H1 (cell line): ENCODE results near the gene HTRA2. TPM values are rescaled to one million over a fixed set of nuclear protein-coding genes. Genes with fewer than 3 reads are reported as not detected.

Source experiments
- CHD2 ChIP-seq: IDR thresholded peaks from 2 replicates; pipeline ENCODE4 v1.6.1; 2012; ENCODE audit warnings: low read length, improper control_type of control experiment
- EGR1 ChIP-seq: IDR thresholded peaks from 2 replicates; pipeline ENCODE4 v1.6.1; 2011; ENCODE audit warnings: low read depth, low read length, borderline replicate concordance
- EZH2 ChIP-seq: fragments of 200-600 bp; sonication (generic); IDR thresholded peaks from 2 replicates; pipeline ENCODE4 v1.7.1; 2012; ENCODE audit warnings: low read depth, mild to moderate bottlenecking, moderate library complexity, low read length, inconsistent platforms; ENCODE audit not compliant: severe bottlenecking
- GABPA ChIP-seq: IDR thresholded peaks from 2 replicates; pipeline ENCODE4 v1.6.1; 2011; ENCODE audit warnings: mild to moderate bottlenecking, low read length, moderate library complexity, borderline replicate concordance; ENCODE audit not compliant: insufficient read depth
- HDAC2 ChIP-seq, 2 experiments: fragments of 300-600 bp in 1 of 2; sonication (generic) in 1 of 2; IDR thresholded peaks; 2 replicates each; pipeline ENCODE4 v1.6.1; 2011 to 2012; ENCODE audit warnings: low read depth in 2 of 2, low read length in 2 of 2, mild to moderate bottlenecking in 2 of 2, moderate library complexity in 2 of 2, borderline replicate concordance in 1 of 2, inconsistent platforms in 1 of 2
- KDM4A ChIP-seq: IDR thresholded peaks from one replicate; pipeline ENCODE4 v1.7.1; 2012; ENCODE audit warnings: low read depth, mild to moderate bottlenecking, moderate library complexity, low read length, inconsistent platforms; ENCODE audit not compliant: severe bottlenecking
- PHF8 ChIP-seq: fragments of 200-600 bp; sonication (generic); conservative IDR thresholded peaks from 2 replicates; pipeline ENCODE4 v1.7.1; 2012; ENCODE audit warnings: low read depth, mild to moderate bottlenecking, inconsistent platforms, low read length, moderate library complexity
- POU5F1 ChIP-seq: IDR thresholded peaks from 2 replicates; pipeline ENCODE4 v1.6.1; 2011; ENCODE audit warnings: low read depth, mild to moderate bottlenecking, low read length, moderate library complexity
- YY1 ChIP-seq: IDR thresholded peaks from 2 replicates; pipeline ENCODE4 v1.6.1; 2011; ENCODE audit warnings: low read depth, mild to moderate bottlenecking, low read length
- polyA plus RNA-seq, 7 experiments: library from polyadenylated mRNA; depleted of rRNA in 3 of 7; stranded (reverse) in 5 of 7; unstranded in 2 of 7; fragments of >200 nt in 5 of 7; fragments of 200-250 nt in 2 of 7; gene quantifications; 1 replicate in 5 of 7; 2 replicates in 1 of 7; 4 replicates in 1 of 7; pipeline versions ENCODE4 v1.2.1 to v1.2.3, GENCODE V29; 2011 to 2013; ENCODE audit warnings: missing spikeins in 2 of 7, mixed read lengths in 2 of 7
- total RNA-seq: library from RNA; stranded (reverse); fragmentation: NEBNext Ultra II Directional; extraction: Animal tissue kit (Norgen Biotek cat#: 25700); gene quantifications from 2 replicates; pipeline ENCODE4 v1.2.1, GENCODE V29; 2021
- TF ChIP-seq, protein P1 (sequence below): IDR thresholded peaks from 2 replicates; pipeline ENCODE4 v1.6.1; 2012; ENCODE audit warnings: inconsistent platforms
- TF ChIP-seq, protein P2 (sequence below): IDR thresholded peaks from 2 replicates; pipeline ENCODE4 v1.6.1; 2012; ENCODE audit warnings: inconsistent platforms

Gene HTRA2
- total and polyA plus RNA-seq, 2 of the 8 experiments (the other 6 are each of a cell fraction or from before 2014, with no cell fraction given), result 21.6 to 37.6 TPM

DNA sequence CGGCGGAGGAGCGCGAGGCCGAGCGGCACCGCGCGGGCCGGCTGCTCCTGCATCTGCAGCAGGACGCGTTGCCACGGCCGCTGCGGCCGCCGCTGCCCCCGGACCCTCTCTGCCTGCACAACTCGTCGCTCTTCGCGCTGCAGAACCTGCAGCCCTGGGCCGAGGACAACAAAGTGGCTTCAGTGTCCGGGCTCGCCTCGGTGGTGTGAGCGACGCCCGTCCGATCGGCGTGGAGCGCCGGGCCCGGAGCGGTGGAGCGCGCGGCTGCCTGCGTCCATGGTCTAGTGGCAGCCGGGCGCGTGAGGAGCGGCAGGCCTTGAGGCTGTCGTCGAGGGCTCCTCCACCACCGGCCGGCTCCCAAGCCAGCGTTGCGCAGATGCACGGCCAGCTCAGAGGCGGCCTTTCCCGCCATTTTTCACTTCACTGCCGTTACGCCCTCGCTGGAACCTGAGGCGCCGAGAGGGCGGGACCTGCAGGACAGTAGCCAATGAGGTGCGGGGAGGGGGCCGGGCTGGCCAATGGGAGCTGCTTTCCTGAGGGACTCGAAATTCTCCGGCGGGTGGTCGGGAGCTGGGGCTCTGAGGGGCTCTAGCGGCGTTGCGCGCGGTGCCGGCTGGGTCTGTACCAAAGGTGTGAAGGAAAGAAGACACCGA lies 13.6 kb upstream of the HTRA2 start (continued):
- TF ChIP-seq EZH2, result peak; percentile 47
- peak; percentile 26; the same call in 1 of the 2 replicates for TF ChIP-seq EGR1
- TF ChIP-seq CHD2, result peak; percentile 80
- TF ChIP-seq HDAC2 (IDR thresholded peaks at IDR 0.05; ENCODE audit: borderline replicate concordance in 1 of 2, low read depth in 2 of 2, low read length in 2 of 2), result peak in 1 of 2 experiments; percentile 91; a peak in 2 of 4 replicates
- 0 out of 2 replicates have a peak, but pooled peaks have one; percentile 11 for TF ChIP-seq GABPA
- TF ChIP-seq, protein P1, sequence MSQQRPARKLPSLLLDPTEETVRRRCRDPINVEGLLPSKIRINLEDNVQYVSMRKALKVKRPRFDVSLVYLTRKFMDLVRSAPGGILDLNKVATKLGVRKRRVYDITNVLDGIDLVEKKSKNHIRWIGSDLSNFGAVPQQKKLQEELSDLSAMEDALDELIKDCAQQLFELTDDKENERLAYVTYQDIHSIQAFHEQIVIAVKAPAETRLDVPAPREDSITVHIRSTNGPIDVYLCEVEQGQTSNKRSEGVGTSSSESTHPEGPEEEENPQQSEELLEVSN, result peak; percentile 100
- TF ChIP-seq POU5F1, result no peak
- peak; percentile 99 for TF ChIP-seq KDM4A
- TF ChIP-seq YY1, result peak; percentile 24; the same call in 1 of the 2 replicates
- no peak for TF ChIP-seq PHF8
- TF ChIP-seq, protein P2, sequence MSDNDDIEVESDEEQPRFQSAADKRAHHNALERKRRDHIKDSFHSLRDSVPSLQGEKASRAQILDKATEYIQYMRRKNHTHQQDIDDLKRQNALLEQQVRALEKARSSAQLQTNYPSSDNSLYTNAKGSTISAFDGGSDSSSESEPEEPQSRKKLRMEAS, result peak; percentile 99
- TF ChIP-seq, all 59 proteins: peak for 13
